EH (cell line): ENCODE measurements around the gene APRT.

Source experiments
- DNase-seq: peaks from one replicate; pipeline ENCODE4 v3.0.0-alpha.2; 2015; ENCODE audit warnings: low read depth

Gene APRT, protein sequence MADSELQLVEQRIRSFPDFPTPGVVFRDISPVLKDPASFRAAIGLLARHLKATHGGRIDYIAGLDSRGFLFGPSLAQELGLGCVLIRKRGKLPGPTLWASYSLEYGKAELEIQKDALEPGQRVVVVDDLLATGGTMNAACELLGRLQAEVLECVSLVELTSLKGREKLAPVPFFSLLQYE

DNA sequence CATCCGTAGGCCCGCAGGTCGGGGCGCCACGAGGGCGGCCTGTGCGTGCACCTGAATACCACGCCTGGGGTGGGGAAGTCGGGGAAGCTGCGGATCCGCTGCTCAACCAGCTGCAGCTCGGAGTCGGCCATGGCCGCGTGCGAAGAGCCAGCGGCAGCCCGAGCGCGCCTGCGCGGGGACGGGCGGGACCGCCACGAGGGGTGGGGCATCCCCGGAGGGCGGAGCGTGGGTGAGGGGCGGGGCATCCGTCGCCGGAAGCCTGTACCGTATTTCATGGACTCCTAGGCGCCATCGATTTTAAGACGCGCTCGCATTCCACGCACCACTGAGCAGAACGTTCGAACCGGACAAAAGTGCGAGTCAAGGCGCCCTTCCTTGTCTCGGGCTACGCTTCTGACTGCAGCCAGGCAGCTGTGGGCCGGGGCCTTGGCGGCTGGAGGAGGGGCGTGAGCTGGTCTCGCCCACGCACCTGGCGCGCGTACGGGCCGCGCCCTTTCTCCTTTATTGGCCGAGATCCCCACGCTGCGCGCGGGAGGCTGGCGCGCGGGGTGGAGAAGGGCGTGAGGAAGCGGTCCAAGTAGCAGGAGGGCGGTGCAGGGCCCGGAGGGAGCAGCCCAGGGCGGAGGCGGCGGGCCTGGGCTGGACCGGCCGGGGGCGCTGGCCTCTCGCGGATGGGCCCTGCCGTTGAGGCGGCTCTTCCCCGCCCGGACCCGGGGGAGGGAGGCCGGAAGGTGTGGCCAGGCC, at the start of gene APRT:
Gene APRT (minus strand): TSS at position 160 of the 744 bp plus-strand sequence. CDS start 29 bp downstream, at position 131.
- DNase-seq, result peak; percentile 93

GRCh38 chr16:88861359-88861758, 49.6 kb upstream of the APRT start:
- no peak for DNase-seq

DNA sequence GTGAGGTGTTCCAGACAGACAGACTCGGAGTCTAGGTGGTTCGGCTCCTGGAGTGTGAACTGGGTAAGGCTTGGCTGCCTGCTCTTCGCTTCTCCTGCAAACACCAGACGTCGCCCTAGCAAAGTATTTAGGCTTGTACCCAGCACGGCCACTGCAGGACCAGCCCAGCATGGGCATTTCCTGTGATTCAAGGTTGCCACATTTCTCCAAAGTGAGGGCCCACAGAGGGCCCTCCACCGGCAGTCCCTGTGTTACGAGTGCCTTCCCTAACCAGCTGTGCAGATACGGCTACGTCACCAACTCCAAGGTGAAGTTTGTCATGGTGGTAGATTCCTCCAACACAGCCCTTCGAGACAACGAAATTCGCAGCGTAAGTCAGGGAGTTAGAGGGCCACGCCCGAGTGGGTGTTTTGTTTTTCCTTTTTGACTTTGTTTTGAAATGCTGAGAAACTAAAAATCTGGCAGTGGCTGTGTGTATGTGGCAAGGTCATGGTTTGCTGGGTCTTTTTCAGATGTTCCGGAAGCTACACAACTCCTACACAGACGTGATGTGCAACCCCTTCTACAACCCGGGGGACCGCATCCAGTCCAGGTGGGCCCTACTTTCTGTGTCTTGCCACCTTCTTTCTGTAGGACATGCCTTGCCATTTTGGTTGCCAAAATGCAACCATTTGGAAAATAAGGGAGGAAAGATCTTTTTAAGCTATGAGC, 47.8 kb upstream of the APRT start:
- no peak for DNase-seq

GRCh38 chr16:88857728-88858339, 46.1 kb upstream of the APRT start:
- DNase-seq, result peak; percentile 72

DNA sequence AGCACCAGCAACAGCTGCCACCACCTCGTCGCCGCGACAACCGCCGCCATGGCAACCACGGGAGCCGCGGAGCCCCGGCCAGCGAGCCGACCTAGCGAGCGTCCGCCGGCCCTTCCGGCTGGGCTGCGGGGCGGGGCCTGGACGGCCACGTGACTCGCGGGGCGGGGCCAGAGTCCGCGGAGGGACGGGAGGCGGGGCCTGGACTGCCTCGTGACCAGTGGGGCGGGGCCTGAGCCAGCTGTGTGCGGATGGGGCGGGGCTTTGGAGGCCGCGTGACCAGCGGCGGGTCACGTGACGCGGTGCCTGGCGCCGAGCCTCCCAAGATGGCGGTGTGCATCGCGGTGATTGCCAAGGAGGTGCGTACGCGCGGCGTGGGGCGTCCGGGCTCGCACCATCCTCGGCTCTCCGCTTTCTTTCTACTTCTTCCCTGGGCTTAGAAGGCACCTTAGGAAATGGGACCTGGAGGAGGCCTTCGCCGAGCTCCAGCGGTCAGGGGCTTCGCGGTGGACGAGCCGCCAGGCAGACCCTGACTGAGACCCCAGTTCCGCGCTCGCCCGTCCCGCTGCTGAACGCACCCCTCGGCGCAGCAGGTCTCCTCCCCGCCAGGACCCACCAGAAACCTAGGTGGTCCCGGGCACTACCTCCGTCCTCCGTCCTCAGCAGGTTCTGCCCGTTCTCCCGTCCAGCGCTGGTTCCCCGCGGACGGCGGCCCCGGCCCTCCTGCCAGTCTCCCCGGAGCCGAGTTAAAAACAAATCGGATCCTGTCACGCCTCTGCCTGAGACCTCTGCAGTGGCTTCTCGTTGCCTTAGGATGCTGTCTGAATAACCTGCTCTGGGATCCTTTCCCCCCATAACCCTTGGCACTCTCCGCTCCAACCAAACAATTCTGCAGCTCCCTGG, 45.4 kb upstream of the APRT start, which contains the start of the genes GALNS and TRAPPC2L:
Gene GALNS (minus strand): TSS at position 120 of the 900 bp plus-strand sequence. CDS start 70 bp downstream, at position 50.
Gene TRAPPC2L (plus strand): TSS at position 300 of the 900 bp plus-strand sequence. CDS start 24 bp downstream, at position 324.
- DNase-seq, result peak; percentile 95

- no peak for DNase-seq
These were observed 44.5 kb upstream of the APRT start for GRCh38 chr16:88856122-88856827.

DNA sequence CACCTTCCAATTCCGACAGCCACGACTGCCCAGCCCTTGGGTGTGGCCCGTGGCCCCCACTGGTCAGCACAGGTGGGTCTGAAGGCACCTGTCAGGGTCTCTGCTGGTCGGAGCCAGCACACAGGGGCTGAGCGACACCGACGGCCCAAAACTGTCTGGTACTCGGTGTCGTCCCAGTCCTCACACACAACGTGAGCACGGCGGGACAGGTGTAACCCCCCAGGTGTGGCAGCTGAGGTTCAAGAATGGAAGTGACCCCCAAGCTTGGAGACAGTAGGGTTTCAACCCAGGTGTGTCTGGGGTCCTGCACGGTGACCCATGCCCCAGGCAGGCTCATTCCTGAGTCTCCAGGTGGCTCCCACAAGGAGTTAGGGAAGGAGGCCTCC, 44.0 kb upstream of the APRT start:
- no peak for DNase-seq

DNA sequence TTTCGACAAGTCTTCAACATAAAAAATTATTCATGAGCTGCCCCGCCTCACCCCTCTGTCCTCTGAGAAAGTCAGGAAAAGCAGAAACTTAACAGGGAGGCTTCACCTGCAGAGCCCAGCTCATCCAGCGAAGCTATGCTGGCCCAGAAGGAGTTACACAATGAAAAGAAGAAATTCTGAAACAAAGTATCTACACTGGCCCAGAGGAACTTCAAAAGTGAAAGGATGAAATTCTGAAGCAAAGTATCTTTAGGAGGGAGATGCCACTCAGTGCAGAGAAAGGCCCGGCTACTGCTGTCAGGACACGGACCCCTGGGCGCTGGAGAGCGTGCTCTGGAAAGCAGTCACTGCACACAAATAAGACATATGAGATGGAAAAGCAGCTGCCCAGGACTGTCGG, 43.4 kb upstream of the APRT start:
- no peak for DNase-seq

DNA sequence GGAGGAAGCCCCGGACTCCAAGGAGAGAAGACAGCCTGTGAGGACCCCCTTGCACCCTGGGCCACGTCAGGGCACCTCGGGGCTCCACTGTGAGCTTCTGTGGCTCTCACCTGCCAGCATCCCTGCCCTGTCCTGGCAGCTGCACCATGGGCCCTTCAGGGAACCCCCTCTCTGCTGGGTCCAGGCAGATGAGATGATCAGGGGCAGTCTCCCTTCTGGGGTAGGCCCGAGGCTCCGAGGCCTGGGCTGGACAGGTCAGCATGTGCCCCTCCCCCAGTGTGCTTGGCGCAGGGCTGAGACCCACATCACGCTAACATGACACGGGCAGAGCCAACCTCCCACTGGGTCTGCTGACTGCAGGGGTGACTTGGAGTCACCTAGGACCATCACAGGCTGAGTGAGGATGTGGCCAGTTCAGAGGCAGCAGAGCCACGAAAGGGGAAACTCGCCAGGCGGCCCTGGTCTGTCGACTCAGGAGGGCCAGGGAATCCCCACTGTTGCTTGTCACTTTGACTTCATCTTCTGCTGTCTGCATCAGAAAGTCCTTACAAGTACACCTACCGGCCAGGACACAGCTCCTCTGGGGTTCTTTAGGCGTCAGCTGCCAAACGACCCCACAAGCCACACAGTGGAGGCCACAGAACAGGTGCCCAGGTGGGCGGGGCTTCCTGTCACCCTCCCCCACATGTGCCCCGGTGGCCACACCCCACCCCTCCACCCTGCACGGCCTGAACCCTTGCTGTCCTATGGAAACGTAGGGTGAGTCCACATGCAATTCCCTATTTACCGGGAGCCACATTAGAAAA, 42.8 kb upstream of the APRT start:
- DNase-seq, result no peak

GRCh38 chr16:88853325-88853941, 41.7 kb upstream of the APRT start:
- peak; percentile 10 for DNase-seq

DNA sequence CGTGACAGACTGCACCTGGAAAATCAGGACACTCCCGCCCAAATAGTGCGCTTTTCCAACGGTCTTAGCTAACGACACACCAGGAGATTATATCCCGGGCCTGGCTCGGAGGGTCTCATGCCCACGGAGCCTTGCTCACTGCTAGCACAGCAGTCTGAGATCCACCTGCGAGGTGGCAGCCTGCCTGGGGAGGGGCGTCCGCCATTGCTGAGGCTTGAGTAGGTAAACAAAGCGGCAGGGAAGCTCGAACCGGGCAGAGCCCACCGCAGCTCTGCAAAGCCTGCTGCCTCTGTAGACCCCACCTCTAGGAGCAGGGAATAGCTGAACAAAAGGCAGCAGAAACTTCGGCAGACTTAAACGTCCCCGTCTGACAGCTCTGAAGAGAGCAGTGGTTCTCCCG, 39.9 kb upstream of the APRT start:
- DNase-seq, result no peak

DNA sequence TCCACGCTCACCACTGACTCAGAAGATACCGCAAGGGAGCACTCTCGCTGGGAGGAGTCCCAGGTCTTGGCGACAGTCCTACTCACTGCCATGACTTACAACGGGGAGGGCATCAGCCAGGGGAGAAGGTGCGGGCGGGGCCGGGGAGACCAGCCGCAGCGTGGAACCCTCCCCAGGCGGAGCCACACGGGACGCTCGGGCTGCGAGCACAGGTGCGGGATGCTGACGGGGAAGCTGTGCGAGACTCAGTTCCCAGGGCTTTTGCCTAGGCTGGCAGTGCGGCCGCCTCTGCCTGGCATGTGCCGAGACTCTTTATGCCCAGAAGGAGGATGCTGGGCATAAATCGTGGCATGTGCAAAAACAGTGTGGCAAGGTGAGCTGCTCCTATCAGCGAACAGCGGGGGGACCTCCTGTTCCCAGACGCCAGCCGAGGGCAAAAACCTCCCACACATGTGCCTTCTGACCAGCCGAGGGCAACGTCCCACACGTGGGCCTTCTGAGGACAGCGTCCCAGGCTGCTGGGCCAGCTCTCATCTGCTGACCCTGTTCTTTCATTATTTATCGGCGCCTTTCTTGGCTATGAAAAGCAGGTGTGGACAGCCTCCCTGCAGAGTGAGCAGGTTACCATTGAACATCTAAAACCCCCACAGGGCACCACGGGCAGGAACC, 38.9 kb upstream of the APRT start:
- no peak for DNase-seq

DNA sequence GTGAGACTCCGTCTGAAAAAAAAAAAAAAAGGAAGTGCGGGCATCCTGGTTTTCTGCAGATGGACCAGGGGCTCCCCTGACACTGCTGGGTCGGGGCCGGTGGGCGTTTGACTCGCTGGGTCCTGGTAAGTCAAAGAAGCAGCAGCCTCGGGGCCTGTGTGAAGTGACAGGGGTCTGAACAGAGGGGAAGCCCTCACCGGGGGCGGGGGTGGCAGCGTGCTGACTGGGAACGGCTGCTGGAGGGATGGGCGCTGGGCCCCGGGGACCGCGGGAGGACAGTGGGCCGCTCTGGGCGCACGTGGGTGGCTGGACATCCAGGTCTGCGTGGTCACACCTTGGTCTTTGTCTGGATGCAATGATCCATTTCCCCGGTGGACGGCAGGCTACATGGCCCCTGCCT, 36.8 kb upstream of the APRT start:
- DNase-seq, result no peak

GRCh38 chr16:88847654-88848053, 35.9 kb upstream of the APRT start:
- no peak for DNase-seq

DNA sequence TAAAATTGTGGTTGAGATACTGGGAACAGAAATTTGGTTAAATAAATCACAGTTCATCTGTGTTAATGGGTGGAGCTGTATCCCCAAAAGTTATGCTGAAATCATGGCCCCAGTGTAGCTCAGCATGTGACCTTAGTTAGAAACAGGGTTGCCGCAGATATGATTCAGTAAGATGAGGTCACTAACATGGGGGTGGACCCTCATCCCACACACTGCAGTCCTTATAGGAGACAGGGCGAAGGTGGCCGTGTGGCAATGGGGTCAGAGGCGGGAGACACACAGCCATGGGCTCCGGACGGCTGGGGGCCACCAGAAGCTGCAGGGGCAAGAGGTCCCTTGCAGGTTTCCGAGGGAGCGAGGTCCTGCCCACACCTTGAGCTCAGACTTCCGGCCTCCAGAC, 34.4 kb upstream of the APRT start:
- peak; percentile 11 for DNase-seq

DNA sequence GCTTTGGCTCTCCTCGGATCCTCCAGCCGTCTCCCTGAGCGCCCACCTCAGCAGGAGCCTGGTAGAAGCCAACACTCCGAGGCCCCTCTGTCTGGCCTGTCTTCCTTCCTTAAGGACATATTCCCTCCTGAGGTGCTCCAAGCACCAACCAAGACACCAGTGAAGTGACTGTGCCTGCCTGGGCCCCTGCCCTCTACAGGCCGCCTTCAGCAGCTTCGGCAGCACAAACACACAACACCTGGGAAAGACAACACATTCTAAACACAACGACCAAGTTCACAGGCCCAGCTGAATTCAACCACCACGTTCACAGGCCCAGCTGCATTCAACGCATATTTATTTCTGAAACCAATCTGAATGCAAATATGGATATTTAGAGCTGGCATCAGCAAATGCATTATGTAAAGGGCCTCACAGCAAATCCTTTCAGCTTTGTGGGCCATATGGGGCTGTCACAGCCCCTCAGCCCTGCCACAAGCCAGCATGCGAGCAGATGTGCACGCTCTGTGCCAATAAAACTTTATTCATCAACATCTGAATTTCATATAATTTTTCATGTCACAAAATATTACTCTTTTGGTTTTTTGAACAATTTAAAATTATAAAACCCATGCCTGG, 32.8 kb upstream of the APRT start:
- no peak for DNase-seq

GRCh38 chr16:88843256-88843655, 31.5 kb upstream of the APRT start:
- no peak for DNase-seq

DNA sequence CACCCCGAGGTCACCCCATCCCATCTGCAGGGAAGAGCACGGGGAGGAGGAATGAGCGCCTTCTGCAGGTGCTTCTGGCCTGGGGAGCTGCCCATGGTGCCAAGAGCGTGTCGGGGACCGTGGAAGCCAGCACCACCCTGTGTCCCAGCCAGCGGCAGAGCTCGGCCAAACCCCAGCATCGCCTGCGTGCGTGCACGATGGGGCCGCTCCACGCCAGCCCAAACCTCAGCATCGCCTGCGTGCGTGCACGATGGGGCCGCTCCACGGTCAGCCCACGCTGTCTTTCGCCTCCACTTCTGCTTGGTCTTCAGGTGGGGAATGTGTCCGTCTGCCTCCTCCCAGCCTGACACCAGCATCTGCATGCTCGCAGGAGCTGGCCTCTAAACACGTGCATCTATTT, 31.1 kb upstream of the APRT start:
- no peak for DNase-seq
